Measurements from ENCODE around the gene UBLCP1.

UBLCP1 gene

GRCh38 chr5:159316519-159317383 is 53.7 kb downstream of the UBLCP1 start:
- no peaks in the 10 kb centered on the region for H3K36me3 Mint-ChIP-seq
- no peaks in the 10 kb centered on the region for H3K9me3 Mint-ChIP-seq
- DNase-seq (ENCODE audit: low spot score in 2 of 2) (no peak), ATAC-seq (peak; percentile 70)
- no peak overlapping the region for H3K4me3 Mint-ChIP-seq
- H3K27ac Mint-ChIP-seq, result no peak overlapping the region
- no peaks in the 10 kb centered on the region for H3K4me1 Mint-ChIP-seq

- Mint-ChIP-seq H3K4me1 (no peaks in the 10 kb centered on the region), H3K9me3 (no peaks in the 10 kb centered on the region), H3K27ac (no peak overlapping the region), H3K4me3 (no peak overlapping the region), H3K36me3 (no peaks in the 10 kb centered on the region)
- no peak for DNase-seq (ENCODE audit: low spot score in 2 of 2)
- ATAC-seq, result no peak
These were observed 54.8 kb downstream of the UBLCP1 start for GRCh38 chr5:159317849-159318248.

GRCh38 chr5:159318448-159318847 is 55.4 kb downstream of the UBLCP1 start:
- DNase-seq (ENCODE audit: low spot score in 2 of 2) (no peak), ATAC-seq (no peak)
- Mint-ChIP-seq H3K4me1 (no peaks in the 10 kb centered on the region), H3K27ac (no peak overlapping the region), H3K4me3 (no peak overlapping the region), H3K36me3 (no peaks in the 10 kb centered on the region), H3K9me3 (no peaks in the 10 kb centered on the region)

GRCh38 chr5:159319363-159319762 is 56.3 kb downstream of the UBLCP1 start:
- no peak overlapping the region for H3K4me3 Mint-ChIP-seq
- no peaks in the 10 kb centered on the region for H3K4me1 Mint-ChIP-seq
- ATAC-seq, result no peak
- no peak for DNase-seq (ENCODE audit: low spot score in 2 of 2)
- no peaks in the 10 kb centered on the region for H3K9me3 Mint-ChIP-seq
- no peaks in the 10 kb centered on the region for H3K36me3 Mint-ChIP-seq
- H3K27ac Mint-ChIP-seq, result no peak overlapping the region

GRCh38 chr5:159319832-159320231 is 56.7 kb downstream of the UBLCP1 start:
- no peak for ATAC-seq
- no peaks in the 10 kb centered on the region for H3K36me3 Mint-ChIP-seq
- H3K9me3 Mint-ChIP-seq, result no peaks in the 10 kb centered on the region
- H3K4me3 Mint-ChIP-seq, result no peak overlapping the region
- no peak for DNase-seq (ENCODE audit: low spot score in 2 of 2)
- no peaks in the 10 kb centered on the region for H3K4me1 Mint-ChIP-seq
- H3K27ac Mint-ChIP-seq, result no peak overlapping the region

GRCh38 chr5:159322180-159322579 is 59.1 kb downstream of the UBLCP1 start:
- Mint-ChIP-seq H3K4me1 (no peaks in the 10 kb centered on the region), H3K9me3 (no peaks in the 10 kb centered on the region), H3K36me3 (no peaks in the 10 kb centered on the region), H3K4me3 (no peak overlapping the region), H3K27ac (no peak overlapping the region)
- no peak for ATAC-seq
- no peak for DNase-seq (ENCODE audit: low spot score in 2 of 2)

GRCh38 chr5:159324102-159324755 is 61.1 kb downstream of the UBLCP1 start:
- Mint-ChIP-seq H3K4me3 (no peak overlapping the region), H3K27ac (no peak overlapping the region), H3K4me1 (no peaks in the 10 kb centered on the region), H3K36me3 (no peaks in the 10 kb centered on the region), H3K9me3 (no peaks in the 10 kb centered on the region)
- DNase-seq (ENCODE audit: low spot score in 2 of 2), result no peak
- no peak for ATAC-seq

GRCh38 chr5:159324986-159325385 is 61.9 kb downstream of the UBLCP1 start:
- Mint-ChIP-seq H3K4me3 (no peak overlapping the region), H3K4me1 (no peaks in the 10 kb centered on the region), H3K9me3 (no peaks in the 10 kb centered on the region), H3K36me3 (no peaks in the 10 kb centered on the region), H3K27ac (no peak overlapping the region)
- DNase-seq (ENCODE audit: low spot score in 2 of 2) (no peak), ATAC-seq (no peak)

- H3K4me1 Mint-ChIP-seq, result peaks cover 16% of the 10 kb centered on the region
These were observed 67.2 kb downstream of the UBLCP1 start, which contains the start of gene IL12B for GRCh38 chr5:159330131-159330800. IL12B (minus strand) TSS chr5:159330487; CDS start chr5:159326782, 3,705 bp downstream.

GRCh38 chr5:159331093-159331973 is 68.2 kb downstream of the UBLCP1 start:
- DNase-seq (ENCODE audit: low spot score in 2 of 2) (peak; percentile 71 to 86), ATAC-seq (peak; percentile 91)
- Mint-ChIP-seq H3K36me3 (no peaks in the 10 kb centered on the region), H3K4me1 (peaks cover 17% of the 10 kb centered on the region), H3K9me3 (no peaks in the 10 kb centered on the region), H3K27ac (peak overlapping the region; percentile 85), H3K4me3 (peak overlapping the region; percentile 75)

More at GRCh38 chr5:159330131-159330800, 67.2 kb downstream of the UBLCP1 start, which contains the start of gene IL12B:
- Mint-ChIP-seq H3K27ac (peak within 1 kb of the TSS; percentile 85), H3K36me3 (no peaks in the 10 kb centered on the region), H3K9me3 (no peaks in the 10 kb centered on the region), H3K4me3 (peak within 1 kb of the TSS; percentile 75)
- ATAC-seq (no peak), DNase-seq (ENCODE audit: low spot score in 2 of 2) (no peak)

- DNase-seq (ENCODE audit: low spot score in 2 of 2) (no peak), ATAC-seq (no peak)
- Mint-ChIP-seq H3K27ac (no peak overlapping the region), H3K9me3 (no peaks in the 10 kb centered on the region), H3K4me1 (peaks cover 34% of the 10 kb centered on the region), H3K4me3 (no peak overlapping the region), H3K36me3 (no peaks in the 10 kb centered on the region)
These were observed 69.9 kb downstream of the UBLCP1 start for GRCh38 chr5:159332800-159333544.

- no peak overlapping the region for H3K4me3 Mint-ChIP-seq
- no peak for DNase-seq (ENCODE audit: low spot score in 2 of 2)
- H3K36me3 Mint-ChIP-seq, result no peaks in the 10 kb centered on the region
- ATAC-seq, result no peak
- no peaks in the 10 kb centered on the region for H3K9me3 Mint-ChIP-seq
- no peak overlapping the region for H3K27ac Mint-ChIP-seq
- H3K4me1 Mint-ChIP-seq, result peaks cover 39% of the 10 kb centered on the region
These were observed 70.4 kb downstream of the UBLCP1 start for GRCh38 chr5:159333545-159333925.
